Left colon (tissue), 2 donors: Measurements from ENCODE around the gene NTN1. TPM values are rescaled to one million over a fixed set of nuclear protein-coding genes. Genes with fewer than 3 reads are reported as not detected.

ENCODE experiments used
- ATAC-seq: fragments of 200-7000 bp; cut with Tn5 transposase; one replicate; pipeline ENCODE4 v1.9.1; 2020; ENCODE audit warnings: mild to moderate bottlenecking, moderate library complexity
- DNase-seq, 2 donors: peaks; one replicate each; pipeline ENCODE4 v3.0.0-alpha.2; 2020
- intact Hi-C, 2 donors: fragments of 100-400 bp; cut with DNase I in 1 of 2; cut with micrococcal nuclease in 1 of 2; formaldehyde crosslinking; loops; one replicate each; pipeline versions ENCODE4 v1.11.2 to v1.14.0; 2022; cut with DNase I, micrococcal nuclease
- total RNA-seq, 2 donors: library from RNA; stranded (reverse); fragmentation: NEBNext Ultra II Directional; extraction: Animal tissue kit (Norgen Biotek cat#: 25700); gene quantifications; one replicate each; pipeline ENCODE4 v1.2.1, GENCODE V29; 2021
- donor health status: DM: no; HTN: no; CAD: no.
- donor health status: DM: yes; HTN: yes; CAD: no.

Gene NTN1
- total RNA-seq, 2 donors from 2014 or later = 3.2 to 7.4 TPM

DNA sequence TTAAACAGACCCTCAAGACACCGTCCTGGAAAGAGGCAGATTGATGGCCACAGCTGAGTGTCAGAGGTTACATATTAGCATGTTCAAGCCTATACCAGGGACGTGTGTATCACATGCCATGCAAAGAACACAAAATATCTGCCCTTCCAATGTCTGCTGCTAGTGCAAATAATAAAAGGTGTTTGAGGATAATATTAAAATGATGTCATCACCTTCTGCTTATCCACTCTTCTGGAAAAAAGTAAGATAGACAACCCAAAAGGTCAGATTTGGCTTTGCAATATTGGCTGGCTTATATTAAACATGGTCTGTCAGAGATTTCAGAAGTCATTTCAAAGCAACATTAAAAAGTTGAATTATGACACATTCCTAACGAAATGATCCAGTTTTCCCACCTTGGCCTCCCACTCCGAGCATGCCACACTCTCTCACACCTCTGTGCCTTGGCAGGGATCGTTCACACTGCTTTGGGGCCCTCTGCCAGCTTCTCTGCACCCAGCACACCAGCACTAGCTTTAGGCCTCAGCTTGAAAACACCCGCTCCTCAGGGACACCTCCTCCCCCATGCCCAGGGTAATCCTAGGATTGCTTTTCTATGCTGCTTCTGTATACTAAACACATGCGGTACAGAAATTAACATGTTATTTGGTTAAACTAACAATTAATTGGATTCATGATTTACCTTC lies 248.2 kb downstream of the NTN1 start:
- intact Hi-C loops = no loop called here
- DNase-seq (no peak), ATAC-seq (no peak)

DNA sequence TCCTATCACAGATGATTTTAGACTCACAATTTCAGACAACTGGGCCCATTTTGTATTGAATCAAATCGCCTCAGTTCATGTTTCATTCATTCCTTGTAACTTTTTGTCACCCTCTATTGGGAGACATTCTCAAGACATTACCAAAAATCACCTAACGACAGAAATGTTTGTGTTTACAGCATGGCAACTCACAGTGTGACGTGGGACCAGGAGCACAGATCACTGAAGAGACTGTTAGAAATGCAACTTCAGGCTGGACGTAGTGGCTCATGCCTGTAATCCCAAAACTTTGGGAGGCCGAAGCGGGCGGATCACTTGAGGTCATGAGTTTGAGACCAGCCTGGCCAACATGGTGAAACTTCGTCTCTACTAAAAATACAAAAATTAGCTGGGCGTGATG lies 249.6 kb downstream of the NTN1 start:
- ATAC-seq (no peak), DNase-seq (no peak)
- intact Hi-C loops = no loop called here

DNA sequence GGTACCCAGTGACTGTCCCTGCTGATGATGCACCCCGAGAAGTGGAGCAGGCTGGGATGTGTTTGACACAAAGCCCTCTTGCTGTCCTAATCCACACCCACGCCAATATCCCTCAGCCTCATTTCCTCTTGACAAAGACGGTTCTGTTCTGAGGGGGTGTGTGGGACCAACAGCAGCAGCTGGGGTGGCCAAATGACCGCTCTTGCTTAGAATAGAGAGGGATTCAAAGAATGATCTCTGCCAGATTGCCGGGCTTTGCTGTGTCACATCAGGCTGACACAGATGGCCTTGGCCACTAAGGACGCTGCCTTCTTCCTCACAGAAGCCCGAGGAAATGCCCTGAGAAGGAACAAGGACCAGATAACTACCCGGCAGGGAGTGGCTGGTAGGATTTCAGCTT lies 250.7 kb downstream of the NTN1 start:
- ATAC-seq = no peak
- DNase-seq = no peak
- intact Hi-C loops = no loop called here

DNA sequence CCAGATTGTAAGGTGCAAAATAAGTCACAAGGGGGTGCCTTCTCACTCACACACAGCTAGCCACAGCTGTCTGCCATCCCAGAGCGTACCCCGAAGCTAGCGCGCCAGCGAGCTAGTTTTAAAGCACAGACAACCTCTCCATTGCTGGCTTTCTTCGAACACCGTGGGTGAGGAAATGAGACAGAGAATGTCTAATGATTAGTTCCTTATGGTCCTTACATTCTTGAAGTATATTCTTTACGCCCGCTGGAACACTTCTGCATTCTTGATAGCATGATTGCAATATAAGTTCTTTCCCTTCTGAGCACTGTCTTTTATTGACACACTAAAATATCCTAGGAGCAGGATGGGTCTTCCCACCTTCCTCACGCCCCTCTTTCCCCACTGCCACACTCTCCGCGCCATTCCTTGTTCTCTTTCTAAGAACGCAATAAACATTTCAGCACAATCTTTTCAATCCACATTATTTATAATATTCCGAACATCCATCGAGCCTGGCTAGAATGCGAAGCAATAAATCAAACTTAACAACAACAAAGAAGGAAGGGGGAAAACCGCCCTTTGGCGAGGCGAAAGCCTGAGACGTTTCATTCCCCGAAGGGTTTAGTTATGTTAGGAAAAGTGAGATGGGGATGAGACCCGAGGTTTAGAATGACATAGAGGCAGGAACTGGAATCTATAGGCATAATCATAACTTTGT lies 251.3 kb downstream of the NTN1 start:
- DNase-seq (no peak), ATAC-seq (no peak)
- intact Hi-C loops = no loop called here

DNA sequence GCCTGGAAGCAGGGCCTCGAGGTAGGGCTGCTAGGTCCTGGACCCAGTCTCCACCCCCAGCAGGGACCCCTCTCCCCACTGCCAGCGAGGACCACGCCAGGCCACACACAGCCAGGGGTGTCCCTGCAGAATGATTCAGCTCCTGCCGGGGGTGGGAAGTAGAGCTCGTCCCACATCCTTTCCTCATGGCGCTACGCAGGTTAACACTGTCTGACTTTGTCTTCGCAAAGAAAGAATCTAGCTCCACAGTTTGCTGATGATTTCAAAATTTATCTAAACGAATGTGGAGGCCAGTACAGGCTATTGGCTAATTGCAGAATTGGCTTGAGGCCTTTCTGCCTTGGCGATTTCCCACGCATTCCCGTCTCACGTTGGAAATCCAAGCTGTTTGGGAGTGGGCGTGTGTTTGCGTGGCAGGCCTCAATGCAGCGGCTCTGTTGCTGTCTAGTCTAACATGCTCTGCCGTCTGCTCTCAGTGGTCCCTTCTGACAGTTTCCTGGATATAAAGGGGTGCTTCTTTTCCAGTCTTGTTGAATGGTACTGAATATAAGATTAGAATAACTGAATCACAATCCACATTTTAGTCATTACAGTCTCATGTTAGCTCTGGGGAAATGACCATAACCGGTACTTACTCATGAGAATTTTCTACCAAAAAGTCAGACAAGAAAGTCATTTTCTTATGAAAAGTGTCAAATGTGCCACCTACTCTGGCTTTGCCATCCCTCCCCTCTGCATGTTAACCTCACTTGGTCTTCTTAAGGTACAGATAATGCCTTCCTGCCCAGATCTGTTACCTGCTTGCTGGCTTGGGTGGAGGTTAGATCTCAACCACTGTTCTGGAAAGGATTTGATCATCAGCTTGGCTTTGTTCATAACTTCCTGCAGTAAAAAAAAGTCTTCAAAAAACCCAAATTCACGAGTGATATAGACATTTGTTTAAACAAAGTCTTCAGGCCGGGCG lies 252.4 kb downstream of the NTN1 start:
- DNase-seq (no peak), ATAC-seq (no peak)
- intact Hi-C loops = no loop called here

DNA sequence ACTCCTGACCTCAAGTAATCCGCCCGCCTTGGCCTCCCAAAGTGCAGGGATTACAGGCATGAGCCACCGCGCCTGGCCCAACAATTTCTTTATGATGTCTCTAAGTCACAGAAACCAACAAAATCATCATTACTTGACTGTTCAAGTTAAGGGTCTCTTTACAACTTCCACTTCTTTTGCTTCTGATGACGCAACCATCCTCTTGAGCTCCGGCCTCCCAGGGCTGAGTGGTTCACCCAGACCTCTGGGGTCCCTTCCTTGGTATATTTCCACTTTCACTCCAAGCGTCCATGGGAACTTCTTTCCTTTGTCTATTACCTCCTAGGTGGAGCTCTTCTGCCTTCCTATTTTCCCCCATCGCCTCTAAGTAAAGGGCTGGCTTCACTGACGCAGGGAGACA lies 253.7 kb downstream of the NTN1 start:
- ATAC-seq (no peak), DNase-seq (no peak)
- intact Hi-C loops = no loop called here

DNA sequence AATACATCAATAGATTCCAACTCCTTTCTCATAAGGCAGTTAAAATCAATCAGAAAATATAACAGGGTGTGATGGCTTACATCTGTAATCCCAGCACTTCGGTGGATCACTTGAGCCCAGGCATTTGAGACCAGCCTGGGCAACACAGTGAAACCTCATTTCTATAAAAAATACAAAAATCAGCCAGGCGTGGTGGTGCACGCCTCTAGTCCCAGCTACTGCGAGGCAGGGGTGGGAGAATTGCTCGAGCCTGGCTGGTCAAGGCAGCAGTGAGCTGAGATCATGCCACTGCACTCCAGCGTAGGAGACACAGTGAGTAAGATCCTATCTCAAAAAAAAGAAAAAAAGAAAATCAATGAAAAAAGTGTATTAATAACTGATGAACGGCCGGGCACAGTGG lies 258.6 kb downstream of the NTN1 start:
- DNase-seq = no peak
- intact Hi-C loops = no loop called here
- no peak for ATAC-seq

DNA sequence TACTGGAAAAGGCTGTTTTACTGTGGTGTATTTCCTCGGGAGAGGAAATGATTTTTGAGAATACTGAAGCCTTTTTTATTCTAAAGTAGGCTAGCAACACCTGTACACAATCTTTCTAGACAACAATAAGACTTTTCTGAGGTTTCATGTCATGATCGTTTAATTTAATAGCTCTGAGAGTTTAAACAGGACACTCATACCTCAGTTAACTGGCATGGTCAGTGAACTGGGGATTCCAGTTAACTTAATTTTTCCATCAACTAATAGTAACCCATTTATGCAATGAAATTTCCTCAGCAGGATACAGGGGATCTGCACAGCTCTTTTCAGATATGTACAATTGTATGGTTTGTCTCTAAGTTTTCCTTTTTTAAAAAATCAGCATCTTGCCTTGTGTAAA lies 262.6 kb downstream of the NTN1 start:
- DNase-seq = no peak
- no peak for ATAC-seq
- intact Hi-C loops = no loop called here

DNA sequence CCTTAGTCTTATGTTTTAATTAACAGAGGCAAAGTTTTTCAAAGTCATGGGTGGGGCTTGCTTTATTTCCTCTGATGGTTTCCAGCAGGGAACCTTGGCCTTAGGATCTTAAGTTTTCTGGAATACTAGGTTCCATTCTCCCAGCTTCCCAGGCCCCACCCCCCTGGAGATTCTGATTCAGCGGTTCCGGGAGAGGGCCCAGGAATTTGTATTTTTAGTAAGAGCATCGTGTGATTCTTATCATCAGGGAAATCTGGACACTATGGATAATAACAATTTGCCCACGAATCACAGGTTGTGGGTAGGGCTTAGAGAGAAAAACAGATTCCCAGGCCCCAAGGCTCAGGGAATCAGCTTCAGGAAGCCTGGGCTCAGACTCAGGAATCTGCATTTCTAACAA lies 263.6 kb downstream of the NTN1 start:
- DNase-seq (no peak), ATAC-seq (no peak)
- intact Hi-C loops = no loop called here

DNA sequence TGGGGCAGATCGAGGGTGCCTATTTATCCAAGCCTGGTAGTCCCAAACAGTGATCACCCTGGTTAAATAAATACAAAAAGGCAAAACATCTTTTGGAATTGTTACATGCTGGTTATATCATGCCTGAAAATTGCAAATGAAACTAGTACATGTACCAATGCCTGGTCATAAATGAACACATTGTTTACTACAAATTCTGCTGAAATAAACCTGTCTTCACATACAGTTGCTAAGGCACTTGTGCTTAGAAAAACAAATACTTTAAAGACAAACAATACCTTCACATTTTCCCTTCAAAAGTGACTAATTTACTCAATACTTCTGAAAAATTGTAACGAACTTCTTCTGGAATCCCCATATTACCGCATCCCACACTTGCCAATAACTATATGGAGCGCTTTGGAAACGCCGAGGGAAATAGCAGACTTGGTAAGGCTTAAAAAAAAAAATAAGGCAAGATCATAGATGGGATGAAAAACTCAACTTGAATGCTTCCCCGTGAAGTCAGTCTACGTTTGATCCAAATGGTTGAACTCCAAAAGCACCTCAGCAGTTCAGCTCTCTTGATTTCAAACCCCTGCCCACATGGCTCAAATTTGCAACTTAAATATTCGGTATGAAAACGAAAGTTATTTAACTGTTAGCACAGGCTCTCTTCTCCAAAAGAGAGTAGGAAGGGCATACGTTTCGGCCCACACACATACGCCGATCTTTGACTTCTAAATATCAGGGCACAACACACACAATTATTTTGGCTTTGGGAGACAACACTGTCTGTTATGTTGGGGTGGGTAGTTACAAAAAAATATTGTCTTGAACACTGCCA lies 264.5 kb downstream of the NTN1 start:
- ATAC-seq = no peak
- DNase-seq = no peak
- intact Hi-C loops = no loop called here

DNA sequence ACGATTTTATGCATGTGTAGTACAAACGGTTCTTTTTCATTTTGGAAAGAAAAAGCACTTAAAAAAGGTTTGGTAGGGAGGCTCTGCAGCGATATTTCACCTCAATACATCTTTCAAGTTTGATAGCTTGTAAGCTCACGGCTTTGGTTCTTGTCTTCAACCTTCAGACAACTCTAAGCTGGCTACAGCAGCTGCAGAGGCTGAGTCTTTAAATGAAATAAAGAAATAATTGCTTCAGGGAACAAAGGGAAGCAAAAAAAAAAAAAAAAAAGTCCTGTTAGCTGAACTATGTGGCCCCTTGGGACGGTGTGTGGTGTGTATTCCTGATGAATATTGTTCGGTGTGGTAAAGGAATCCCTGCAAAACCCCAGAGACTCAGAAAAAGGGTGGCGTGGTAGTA lies 265.1 kb downstream of the NTN1 start:
- intact Hi-C loops = no loop called here
- no peak for DNase-seq
- no peak for ATAC-seq

DNA sequence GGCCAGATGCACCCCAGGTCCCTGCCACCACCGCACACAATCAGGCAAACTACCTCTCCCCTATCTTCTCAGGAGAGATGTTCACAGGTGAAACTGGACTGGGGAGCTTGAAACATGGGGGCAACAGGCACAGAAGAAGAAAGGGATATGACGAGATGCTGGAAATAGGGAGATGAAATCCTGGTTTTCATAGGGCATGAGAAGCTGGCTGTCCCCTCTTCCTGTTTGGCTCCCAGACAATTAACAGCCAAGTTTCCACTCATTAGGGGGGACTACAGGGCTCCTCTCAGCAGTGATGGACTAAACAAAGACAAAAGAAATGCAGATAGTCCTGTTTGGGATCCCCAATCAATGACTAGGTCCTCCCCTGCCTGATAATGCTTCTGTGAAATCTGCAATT lies 266.0 kb downstream of the NTN1 start:
- no peak for ATAC-seq
- intact Hi-C loops = no loop called here
- DNase-seq = no peak

DNA sequence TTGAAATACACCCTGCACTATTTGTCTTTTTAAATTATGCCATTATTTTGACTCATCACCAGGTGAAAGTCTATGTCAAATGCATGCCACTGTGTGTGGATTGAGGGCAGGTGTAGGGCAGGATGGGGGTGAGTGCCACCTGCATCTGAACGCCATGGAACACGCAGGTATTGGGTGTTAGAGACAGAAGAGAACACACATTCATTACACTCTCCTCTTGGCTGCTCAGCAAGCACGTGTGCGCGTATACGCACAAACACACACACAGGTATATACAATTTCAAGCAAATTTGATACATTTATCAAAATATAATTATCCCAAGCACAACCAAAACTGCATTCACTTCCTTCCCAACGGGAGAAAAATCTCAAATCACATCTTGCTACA lies 268.9 kb downstream of the NTN1 start:
- ATAC-seq (no peak), DNase-seq (no peak)
- intact Hi-C loops = loop anchor here in 1 of 2 donors (5.0 kb wide), 2 partner anchors 232 to 293 kb away; no protein-coding TSS in a partner anchor

DNA sequence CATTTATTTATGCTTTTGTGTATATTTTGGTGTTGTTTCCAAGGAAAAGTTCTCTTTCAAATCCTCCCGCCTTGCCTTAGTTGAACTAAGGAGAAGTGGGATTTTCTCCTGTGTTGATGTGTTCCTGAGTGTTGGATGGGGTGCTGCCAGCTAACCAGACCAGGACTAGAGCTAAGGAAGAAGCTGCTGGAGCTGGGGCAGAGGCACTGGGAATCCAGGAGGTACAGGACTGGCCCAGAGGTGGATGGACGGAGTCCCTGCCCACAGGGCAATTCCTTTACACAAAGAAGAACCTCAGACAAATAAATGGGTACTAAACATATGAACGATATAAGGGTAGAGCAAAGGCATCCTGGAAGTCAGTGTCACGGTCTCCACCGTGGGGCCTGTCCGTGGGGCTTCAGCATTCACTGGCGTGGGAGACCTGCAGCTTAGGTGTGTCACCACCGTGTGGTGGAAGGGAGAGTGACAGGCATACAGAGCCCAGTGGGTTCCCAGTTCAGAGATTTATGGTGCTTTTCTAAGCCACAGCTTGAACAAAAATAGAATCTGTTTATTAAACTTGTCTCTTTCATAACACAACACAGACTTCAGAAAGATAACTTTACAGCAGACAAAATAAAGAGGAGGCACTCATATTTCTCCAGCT lies 270.7 kb downstream of the NTN1 start:
- intact Hi-C loops = loop anchor here in 1 of 2 donors (5.0 kb wide), 2 partner anchors 230 to 295 kb away; no protein-coding TSS in a partner anchor
- ATAC-seq = peak; percentile 82

DNA sequence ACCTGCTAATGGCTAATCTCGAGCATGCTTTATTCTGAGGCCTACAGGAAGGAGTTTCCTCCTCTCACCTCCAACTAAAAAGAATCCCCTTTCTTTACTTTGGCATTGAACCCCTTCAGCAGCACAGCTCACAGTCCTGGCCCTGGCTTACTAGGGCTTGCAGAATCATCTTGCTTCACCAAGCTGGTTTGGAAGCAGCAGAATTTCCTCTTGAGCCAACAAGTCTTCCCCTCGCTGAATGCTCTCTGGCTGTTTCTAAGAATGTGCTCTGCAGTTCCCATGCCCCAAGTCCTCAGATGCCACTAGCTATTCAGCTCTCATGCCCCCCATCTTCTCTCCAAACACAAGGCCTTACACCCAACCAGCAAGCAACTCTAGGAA lies 271.2 kb downstream of the NTN1 start:
- peak; percentile 5 for ATAC-seq
- intact Hi-C loops = loop anchor here in 1 of 2 donors (5.0 kb wide), 2 partner anchors 230 to 295 kb away; no protein-coding TSS in a partner anchor
- no peak for DNase-seq

More for the DNA sequence above, 270.7 kb downstream of the NTN1 start:
- peak; percentile 47 to 65 for DNase-seq
